H1 (cell line): ENCODE data around the gene CHMP4A.

Experiments used
- CEBPB ChIP-seq: IDR thresholded peaks from 2 replicates; pipeline ENCODE4 v1.6.1; 2012; ENCODE audit warnings: low read depth, low read length
- HDAC6 ChIP-seq: IDR thresholded peaks from one replicate; pipeline ENCODE4 v1.7.1; 2012; ENCODE audit warnings: low read depth, mild to moderate bottlenecking, inconsistent platforms, low read length, moderate library complexity
- PHF8 ChIP-seq: fragments of 200-600 bp; sonication (generic); conservative IDR thresholded peaks from 2 replicates; pipeline ENCODE4 v1.7.1; 2012; ENCODE audit warnings: low read depth, mild to moderate bottlenecking, inconsistent platforms, low read length, moderate library complexity
- POLR2A ChIP-seq, 2 experiments: IDR thresholded peaks; 1 replicate in 1 of 2; 2 replicates in 1 of 2; pipeline ENCODE4 v1.6.1; 2011; ENCODE audit warnings: low read depth in 2 of 2, low read length in 2 of 2, mild to moderate bottlenecking in 2 of 2; ENCODE audit errors: control extremely low read depth in 1 of 2
- POLR2AphosphoS5 ChIP-seq: IDR thresholded peaks from 2 replicates; pipeline ENCODE4 v1.6.1; 2011; ENCODE audit warnings: low read depth, low read length
- RNF2 ChIP-seq: fragments of 200-900, 300-1000 bp; sonication (generic); IDR thresholded peaks from 2 replicates; pipeline ENCODE4 v1.7.1; 2016; ENCODE audit warnings: borderline replicate concordance, low read depth, mild to moderate bottlenecking, antibody characterized with exemption, low read length; ENCODE audit not compliant: poor library complexity, severe bottlenecking; ENCODE audit errors: missing control alignments
- TF ChIP-seq, protein P1 (sequence below), 3 experiments: IDR thresholded peaks; 1 replicate in 2 of 3; 2 replicates in 1 of 3; pipeline versions ENCODE4 v1.5.1 to v1.6.1; 2011; ENCODE audit warnings: low read length in 3 of 3, mild to moderate bottlenecking in 3 of 3, inconsistent platforms in 2 of 3, low read depth in 1 of 3, moderate library complexity in 1 of 3; ENCODE audit not compliant: insufficient read depth in 1 of 3; ENCODE audit errors: control extremely low read depth in 1 of 3

DNA sequence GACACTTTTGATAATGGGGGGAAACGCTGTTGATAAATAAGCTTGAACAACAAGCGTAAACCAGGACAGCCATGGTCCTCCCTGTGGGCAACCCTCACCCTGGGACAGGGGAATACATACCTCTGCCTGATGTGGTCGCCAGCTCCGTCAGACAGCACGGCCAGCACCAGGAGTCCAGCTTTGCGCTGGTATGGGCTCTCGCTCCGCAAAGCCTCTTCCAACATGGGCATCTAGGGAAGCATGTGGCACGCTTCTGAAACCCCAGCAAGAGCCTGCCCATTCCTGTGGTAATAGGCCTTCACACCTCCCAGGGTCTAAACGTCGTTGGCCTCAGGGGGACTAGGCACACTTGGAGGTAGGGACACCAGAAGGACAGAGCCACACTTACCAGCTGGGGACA, 27.5 kb downstream of the CHMP4A start:
- TF ChIP-seq POLR2A (IDR thresholded peaks at IDR 0.05; ENCODE audit: control extremely low read depth in 1 of 2, low read depth in 2 of 2, low read length in 2 of 2) (no peak), POLR2AphosphoS5 (no peak), RNF2 (no peak), HDAC6 (no peak), CEBPB (no peak), PHF8 (no peak)
- TF ChIP-seq, protein P1, sequence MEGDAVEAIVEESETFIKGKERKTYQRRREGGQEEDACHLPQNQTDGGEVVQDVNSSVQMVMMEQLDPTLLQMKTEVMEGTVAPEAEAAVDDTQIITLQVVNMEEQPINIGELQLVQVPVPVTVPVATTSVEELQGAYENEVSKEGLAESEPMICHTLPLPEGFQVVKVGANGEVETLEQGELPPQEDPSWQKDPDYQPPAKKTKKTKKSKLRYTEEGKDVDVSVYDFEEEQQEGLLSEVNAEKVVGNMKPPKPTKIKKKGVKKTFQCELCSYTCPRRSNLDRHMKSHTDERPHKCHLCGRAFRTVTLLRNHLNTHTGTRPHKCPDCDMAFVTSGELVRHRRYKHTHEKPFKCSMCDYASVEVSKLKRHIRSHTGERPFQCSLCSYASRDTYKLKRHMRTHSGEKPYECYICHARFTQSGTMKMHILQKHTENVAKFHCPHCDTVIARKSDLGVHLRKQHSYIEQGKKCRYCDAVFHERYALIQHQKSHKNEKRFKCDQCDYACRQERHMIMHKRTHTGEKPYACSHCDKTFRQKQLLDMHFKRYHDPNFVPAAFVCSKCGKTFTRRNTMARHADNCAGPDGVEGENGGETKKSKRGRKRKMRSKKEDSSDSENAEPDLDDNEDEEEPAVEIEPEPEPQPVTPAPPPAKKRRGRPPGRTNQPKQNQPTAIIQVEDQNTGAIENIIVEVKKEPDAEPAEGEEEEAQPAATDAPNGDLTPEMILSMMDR (IDR thresholded peaks at IDR 0.05; ENCODE audit: control extremely low read depth in 1 of 3, insufficient read depth in 1 of 3, low read depth in 1 of 3, low read length in 3 of 3), result no peak
